SK-N-SH (cell line): ENCODE data around the gene TACC2. TPM values are rescaled to one million over a fixed set of nuclear protein-coding genes. Genes with fewer than 3 reads are reported as not detected.

ENCODE experiments used
- CTCF ChIA-PET: fragments of 300-600, 350-600 bp; formaldehyde crosslinking; extraction: SDS; loops from one replicate; lab custom pipeline; 2021; lab: Yijun Ruan, JAX
- POLR2A ChIA-PET: fragments of 350-600 bp; sonication (Branson Sonifier 250); formaldehyde crosslinking; extraction: SDS; loops from one replicate; lab custom pipeline; 2020; ENCODE audit warnings: antibody characterized with exemption, inconsistent platforms; lab: Yijun Ruan, JAX
- DNase-seq: peaks from one replicate; pipeline ENCODE4 v3.0.0; 2012
- H2AFZ ChIP-seq: fragments of 200-600 bp; sonication (generic); 2 replicates; pipeline ENCODE4 v1.8.1; 2016; ENCODE audit warnings: antibody characterized with exemption, mild to moderate bottlenecking, low read depth
- H3F3A ChIP-seq: fragments of 200-600 bp; sonication (generic); replicated peaks from 2 replicates; pipeline ENCODE3; 2016; ENCODE audit warnings: antibody characterized with exemption, mild to moderate bottlenecking; ENCODE audit not compliant: insufficient read depth
- H3K27ac ChIP-seq, 2 experiments: fragments of 200-500 bp in 1 of 2; fragments of 200-600 bp in 1 of 2; sonication (Bioruptor generic) in 1 of 2; sonication (generic), shearing (Covaris generic) in 1 of 2; 2 replicates each; pipeline versions ENCODE4 v1.5.1 to v1.6.1; 2014 to 2016; ENCODE audit warnings: low read depth in 2 of 2, inconsistent platforms in 1 of 2, low read length in 1 of 2, mild to moderate bottlenecking in 1 of 2, mixed read lengths in 1 of 2
- H3K27me3 ChIP-seq: fragments of 200-600 bp; sonication (generic), shearing (Covaris generic); 2 replicates; pipeline ENCODE4 v1.6.1; 2016; ENCODE audit warnings: mixed run types; ENCODE audit not compliant: insufficient read depth
- H3K36me3 ChIP-seq, 2 experiments: fragments of 200-500 bp in 1 of 2; fragments of 200-600 bp in 1 of 2; sonication (Bioruptor generic) in 1 of 2; sonication (generic) in 1 of 2; replicated peaks in 1 of 2; 2 replicates each; pipeline versions ENCODE3 to v1.5.1; 2014 to 2016; ENCODE audit warnings: low read length in 1 of 2, mild to moderate bottlenecking in 1 of 2; ENCODE audit not compliant: insufficient read depth in 2 of 2, control insufficient read depth in 1 of 2
- H3K4me1 ChIP-seq, 2 experiments: fragments of 200-500 bp in 1 of 2; fragments of 200-600 bp in 1 of 2; sonication (Bioruptor generic) in 1 of 2; sonication (generic), shearing (Covaris generic) in 1 of 2; 2 replicates each; pipeline versions ENCODE4 v1.5.1 to v1.6.1; 2014 to 2016; ENCODE audit warnings: low read depth in 1 of 2, low read length in 1 of 2, mixed run types in 1 of 2; ENCODE audit not compliant: insufficient read depth in 2 of 2, control insufficient read depth in 1 of 2
- H3K4me2 ChIP-seq: fragments of 200-600 bp; sonication (generic), shearing (Covaris generic); 2 replicates; pipeline ENCODE4 v1.6.1; 2017; ENCODE audit warnings: mixed run types
- H3K4me3 ChIP-seq, 2 experiments: fragments of 200-500 bp in 1 of 2; fragments of 200-600 bp in 1 of 2; sonication (Bioruptor generic) in 1 of 2; sonication (generic), shearing (Covaris generic) in 1 of 2; 2 replicates each; pipeline versions ENCODE4 v1.5.1 to v1.8.1; 2014 to 2016; ENCODE audit warnings: low read depth in 2 of 2, inconsistent platforms in 1 of 2, low read length in 1 of 2, mild to moderate bottlenecking in 1 of 2, mixed read lengths in 1 of 2, moderate library complexity in 1 of 2
- H3K79me2 ChIP-seq: fragments of 200-600 bp; sonication (generic); 2 replicates; pipeline ENCODE4 v1.8.1; 2017; ENCODE audit warnings: mild to moderate bottlenecking; ENCODE audit not compliant: insufficient read depth
- H3K9ac ChIP-seq: fragments of 200-600 bp; sonication (generic); 2 replicates; pipeline ENCODE4 v1.6.1; 2017; ENCODE audit warnings: mixed run types
- H3K9me2 ChIP-seq: fragments of 200-600 bp; sonication (generic); 2 replicates; pipeline ENCODE4 v1.6.1; 2017; ENCODE audit warnings: mixed run types
- H3K9me3 ChIP-seq: fragments of 200-600 bp; sonication (generic); 2 replicates; pipeline ENCODE4 v1.6.1; 2017; ENCODE audit warnings: mixed run types, mild to moderate bottlenecking, moderate library complexity
- H4K20me1 ChIP-seq: fragments of 200-600 bp; sonication (generic); 2 replicates; pipeline ENCODE4 v1.6.1; 2017; ENCODE audit warnings: mild to moderate bottlenecking, mixed run types; ENCODE audit not compliant: insufficient read depth
- ELF1 ChIP-seq: IDR thresholded peaks from 2 replicates; pipeline ENCODE4 v1.4.0; 2012
- EP300 ChIP-seq, 2 experiments: IDR thresholded peaks; 2 replicates each; pipeline versions ENCODE4 v1.4.0 to v1.6.1; 2012; ENCODE audit warnings: borderline replicate concordance in 1 of 2, low read depth in 1 of 2, low read length in 1 of 2
- EZH2phosphoT487 ChIP-seq: fragments of 200-600 bp; sonication (generic); IDR thresholded peaks from 2 replicates; pipeline ENCODE4 v1.6.1; 2017; ENCODE audit warnings: low read depth, mixed run types, mild to moderate bottlenecking, antibody characterized with exemption, moderate library complexity, borderline replicate concordance
- FOSL2 ChIP-seq: IDR thresholded peaks from 2 replicates; pipeline ENCODE4 v1.4.0; 2012; ENCODE audit warnings: low read depth, mild to moderate bottlenecking, moderate library complexity, borderline replicate concordance
- FOXJ3 ChIP-seq: sonication (generic); formaldehyde crosslinking; IDR thresholded peaks from 2 replicates; pipeline ENCODE4 v1.5.1; 2020; ENCODE audit warnings: mild to moderate bottlenecking, missing genetic modification reagents
- FOXM1 ChIP-seq: IDR thresholded peaks from 2 replicates; pipeline ENCODE4 v1.4.0; 2012; ENCODE audit warnings: low read depth, mild to moderate bottlenecking
- MEF2A ChIP-seq: IDR thresholded peaks from 2 replicates; pipeline ENCODE4 v1.4.0; 2012; ENCODE audit warnings: low read depth, borderline replicate concordance
- NFIC ChIP-seq: IDR thresholded peaks from 2 replicates; pipeline ENCODE4 v1.4.0; 2012; ENCODE audit warnings: borderline replicate concordance
- NRF1 ChIP-seq: IDR thresholded peaks from 2 replicates; pipeline ENCODE4 v1.6.1; 2012; ENCODE audit warnings: low read depth, mild to moderate bottlenecking, low read length
- PBX3 ChIP-seq: IDR thresholded peaks from 2 replicates; pipeline ENCODE4; 2012
- POLR2AphosphoS5 ChIP-seq: IDR thresholded peaks from 2 replicates; pipeline ENCODE4 v1.6.1; 2012; ENCODE audit warnings: low read depth, low read length
- RCOR1 ChIP-seq: fragments of 150-350 bp; IDR thresholded peaks from 2 replicates; pipeline ENCODE4 v1.6.1; 2017; ENCODE audit warnings: antibody characterized with exemption, low read length
- RFX5 ChIP-seq: IDR thresholded peaks from 2 replicates; pipeline ENCODE4 v1.6.1; 2012; ENCODE audit warnings: mild to moderate bottlenecking, improper control_type of control experiment, low read length
- SMC3 ChIP-seq: IDR thresholded peaks from 2 replicates; pipeline ENCODE4 v1.6.1; 2012; ENCODE audit warnings: low read depth, low read length, improper control_type of control experiment
- TCF12 ChIP-seq: IDR thresholded peaks from 2 replicates; pipeline ENCODE4 v1.4.0; 2012
- TEAD4 ChIP-seq: IDR thresholded peaks from 2 replicates; pipeline ENCODE4 v1.4.0; 2012; ENCODE audit warnings: mild to moderate bottlenecking, borderline replicate concordance; ENCODE audit not compliant: insufficient read depth
- YY1 ChIP-seq: IDR thresholded peaks from 2 replicates; pipeline ENCODE4 v1.4.0; 2012; ENCODE audit warnings: low read depth, mild to moderate bottlenecking
- ZBTB33 ChIP-seq: IDR thresholded peaks from 2 replicates; pipeline ENCODE4 v1.4.0; 2012; ENCODE audit warnings: low read depth, borderline replicate concordance
- whole genome bisulfite sequencing: methylation state at CpG from one replicate; pipeline ENCODE4 v1.1.6; 2017; ENCODE audit warnings: low lambda C conversion rate; 5-methylcytosine and 5-hydroxymethylcytosine counted together
- polyA plus RNA-seq, 3 experiments: library from polyadenylated mRNA; depleted of rRNA; stranded (reverse); fragments of >200 nt; gene quantifications; 2 replicates each; pipeline ENCODE4 v1.2.3, GENCODE V29; 2012
- TF ChIP-seq, protein P1 (sequence below): IDR thresholded peaks from 2 replicates; pipeline ENCODE4 v1.4.0; 2012; ENCODE audit warnings: low read depth, borderline replicate concordance
- TF ChIP-seq, protein P2 (sequence below): fragments of 150-350 bp; IDR thresholded peaks from 2 replicates; pipeline ENCODE4 v1.6.1; 2017; ENCODE audit warnings: antibody characterized with exemption, low read length, low read depth, borderline replicate concordance
- TF ChIP-seq, protein P3 (sequence below): fragments of 200-600 bp; sonication (generic); IDR thresholded peaks from 2 replicates; pipeline ENCODE4 v1.6.1; 2017; ENCODE audit warnings: antibody characterized with exemption, mild to moderate bottlenecking, moderate library complexity

The TACC2 gene
- polyA plus RNA-seq, 1 of the 3 experiments (the other 2 are of a cell fraction) = 8.8 TPM

GRCh38 chr10:122161795-122162194 is 172.8 kb downstream of the TACC2 start:
- ChIA-PET CTCF (interaction anchor here (0.7 to 9.9 kb wide), 8 partner anchors 10 to 276 kb away, joined by 3 to 111 read pairs (median 4); no protein-coding TSS in a partner anchor), POLR2A (no interaction called here)
- H3K9me3 ChIP-seq = no peaks in the 10 kb centered on the region
- WGBS = 90% methylated on average over 8 of the region's 8 CpGs
- DNase-seq = no peak
- TF ChIP-seq TEAD4 = no peak
- no peak for TF ChIP-seq EP300 (IDR thresholded peaks at IDR 0.05; ENCODE audit: borderline replicate concordance in 1 of 2, low read depth in 1 of 2, low read length in 1 of 2)
- no peak for TF ChIP-seq MEF2A
- TF ChIP-seq NFIC = no peak
- TF ChIP-seq FOXM1 = no peak
- TF ChIP-seq EZH2phosphoT487 = no peak
- TF ChIP-seq TCF12 = no peak
- TF ChIP-seq NRF1 = no peak
- no peak for TF ChIP-seq YY1
- TF ChIP-seq FOXJ3 (CRISPR knock-in tag) = no peak
- no peak for TF ChIP-seq ZBTB33
- no peak for TF ChIP-seq RFX5
- no peak for TF ChIP-seq RCOR1
- TF ChIP-seq, protein P1, sequence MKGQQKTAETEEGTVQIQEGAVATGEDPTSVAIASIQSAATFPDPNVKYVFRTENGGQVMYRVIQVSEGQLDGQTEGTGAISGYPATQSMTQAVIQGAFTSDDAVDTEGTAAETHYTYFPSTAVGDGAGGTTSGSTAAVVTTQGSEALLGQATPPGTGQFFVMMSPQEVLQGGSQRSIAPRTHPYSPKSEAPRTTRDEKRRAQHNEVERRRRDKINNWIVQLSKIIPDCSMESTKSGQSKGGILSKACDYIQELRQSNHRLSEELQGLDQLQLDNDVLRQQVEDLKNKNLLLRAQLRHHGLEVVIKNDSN = no peak
- TF ChIP-seq ELF1 = no peak
- peaks cover 0 to 48% of the 10 kb centered on the region in 2 experiments; a peak in 2 of 4 replicates for H3K4me1 ChIP-seq
- H3K9me2 ChIP-seq = no peaks in the 10 kb centered on the region
- H2AFZ ChIP-seq = no peak overlapping the region
- no peak overlapping the region for H3K4me2 ChIP-seq
- H3K36me3 ChIP-seq = no peaks in the 10 kb centered on the region
- no peaks in the 10 kb centered on the region for H3K27me3 ChIP-seq
- H3K9ac ChIP-seq = no peak overlapping the region
- H3K27ac ChIP-seq = no peak overlapping the region
- no peaks in the 10 kb centered on the region; the same call in 1 of the 2 replicates for H3K79me2 ChIP-seq
- H3F3A ChIP-seq = no peaks in the 10 kb centered on the region
- H3K4me3 ChIP-seq = no peak overlapping the region
- no peaks in the 10 kb centered on the region for H4K20me1 ChIP-seq

GRCh38 chr10:122162671-122163173 is 173.8 kb downstream of the TACC2 start:
- Histone ChIP-seq H3K4me1 (peaks cover 0 to 48% of the 10 kb centered on the region in 2 experiments; a peak in 2 of 4 replicates), H3K4me3 (peak overlapping the region; percentile 74 to 75), H3F3A (no peaks in the 10 kb centered on the region), H2AFZ (peak overlapping the region; percentile 83; the same call in 1 of the 2 replicates), H3K79me2 (no peaks in the 10 kb centered on the region; the same call in 1 of the 2 replicates), H3K9me3 (no peaks in the 10 kb centered on the region), H3K27me3 (no peaks in the 10 kb centered on the region), H3K27ac (peak overlapping the region in 1 of 2 experiments; percentile 91; a peak in 2 of 4 replicates), H4K20me1 (no peaks in the 10 kb centered on the region), H3K9me2 (no peaks in the 10 kb centered on the region), H3K4me2 (peak overlapping the region; percentile 97), H3K36me3 (no peaks in the 10 kb centered on the region), H3K9ac (peak overlapping the region; percentile 62; the same call in 1 of the 2 replicates)
- ChIA-PET CTCF (interaction anchor here (0.6 to 9.9 kb wide), 10 partner anchors 8 to 188 kb away, joined by 3 to 111 read pairs (median 4); no protein-coding TSS in a partner anchor), POLR2A (interaction anchor here (0.6 to 7.2 kb wide), 12 partner anchors 8 to 234 kb away, joined by 3 to 90 read pairs (median 4); partner anchors contain the start of genes ATE1 and NSMCE4A)
- WGBS = 46% methylated on average over 4 of the region's 16 CpGs
- peak; percentile 71 for DNase-seq
- TF ChIP-seq, protein P2, sequence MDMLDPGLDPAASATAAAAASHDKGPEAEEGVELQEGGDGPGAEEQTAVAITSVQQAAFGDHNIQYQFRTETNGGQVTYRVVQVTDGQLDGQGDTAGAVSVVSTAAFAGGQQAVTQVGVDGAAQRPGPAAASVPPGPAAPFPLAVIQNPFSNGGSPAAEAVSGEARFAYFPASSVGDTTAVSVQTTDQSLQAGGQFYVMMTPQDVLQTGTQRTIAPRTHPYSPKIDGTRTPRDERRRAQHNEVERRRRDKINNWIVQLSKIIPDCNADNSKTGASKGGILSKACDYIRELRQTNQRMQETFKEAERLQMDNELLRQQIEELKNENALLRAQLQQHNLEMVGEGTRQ = no peak
- no peak for TF ChIP-seq SMC3
- TF ChIP-seq, protein P1 = no peak
- TF ChIP-seq FOSL2 = no peak
- no peak for TF ChIP-seq PBX3
- no peak for TF ChIP-seq POLR2AphosphoS5
- TF ChIP-seq, protein P3, sequence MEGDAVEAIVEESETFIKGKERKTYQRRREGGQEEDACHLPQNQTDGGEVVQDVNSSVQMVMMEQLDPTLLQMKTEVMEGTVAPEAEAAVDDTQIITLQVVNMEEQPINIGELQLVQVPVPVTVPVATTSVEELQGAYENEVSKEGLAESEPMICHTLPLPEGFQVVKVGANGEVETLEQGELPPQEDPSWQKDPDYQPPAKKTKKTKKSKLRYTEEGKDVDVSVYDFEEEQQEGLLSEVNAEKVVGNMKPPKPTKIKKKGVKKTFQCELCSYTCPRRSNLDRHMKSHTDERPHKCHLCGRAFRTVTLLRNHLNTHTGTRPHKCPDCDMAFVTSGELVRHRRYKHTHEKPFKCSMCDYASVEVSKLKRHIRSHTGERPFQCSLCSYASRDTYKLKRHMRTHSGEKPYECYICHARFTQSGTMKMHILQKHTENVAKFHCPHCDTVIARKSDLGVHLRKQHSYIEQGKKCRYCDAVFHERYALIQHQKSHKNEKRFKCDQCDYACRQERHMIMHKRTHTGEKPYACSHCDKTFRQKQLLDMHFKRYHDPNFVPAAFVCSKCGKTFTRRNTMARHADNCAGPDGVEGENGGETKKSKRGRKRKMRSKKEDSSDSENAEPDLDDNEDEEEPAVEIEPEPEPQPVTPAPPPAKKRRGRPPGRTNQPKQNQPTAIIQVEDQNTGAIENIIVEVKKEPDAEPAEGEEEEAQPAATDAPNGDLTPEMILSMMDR = no peak; the same call in 1 of the 2 replicates
- no peak for TF ChIP-seq EP300 (IDR thresholded peaks at IDR 0.05; ENCODE audit: borderline replicate concordance in 1 of 2, low read depth in 1 of 2, low read length in 1 of 2)
